ENCODE results near the gene AQP10.
"Not testable (repeated sequence)": the region's sequence is repeated elsewhere in the genome, so short reads cannot be mapped to it uniquely, and the experiment has no call there.

Gene AQP10

GRCh38 chr1:154324669-154325582, 4.0 kb downstream of the AQP10 start, which contains the start of gene ATP8B2:
TSS of gene ATP8B2 (plus strand) at chr1:154325525. CDS start at chr1:154328142, 2,617 bp downstream.
- DNase-seq: no peak

GRCh38 chr1:154325583-154326545, 5.0 kb downstream of the AQP10 start:
- DNase-seq: no peak

GRCh38 chr1:154326546-154327465, 5.9 kb downstream of the AQP10 start:
- DNase-seq: no peak

GRCh38 chr1:154327466-154328317, 6.8 kb downstream of the AQP10 start:
- no peak for DNase-seq

GRCh38 chr1:154328318-154329151, 7.6 kb downstream of the AQP10 start:
- no peak for DNase-seq

- no peak for DNase-seq
These were observed 8.2 kb downstream of the AQP10 start for GRCh38 chr1:154329152-154329521.

- no peak for DNase-seq
These were observed 8.7 kb downstream of the AQP10 start for GRCh38 chr1:154329551-154330131.

GRCh38 chr1:154330669-154331068, 9.8 kb downstream of the AQP10 start:
- DNase-seq: no peak

- no peak for DNase-seq
These were observed 13.5 kb downstream of the AQP10 start for GRCh38 chr1:154334079-154335024.

- no peak for DNase-seq
These were observed 14.3 kb downstream of the AQP10 start for GRCh38 chr1:154335025-154335714.

- no peak for DNase-seq
These were observed 16.5 kb downstream of the AQP10 start for GRCh38 chr1:154337253-154337894.

- no peak for DNase-seq
These were observed 18.0 kb downstream of the AQP10 start for GRCh38 chr1:154338875-154339274.

- DNase-seq: not testable (repeated sequence)
These were observed 20.5 kb downstream of the AQP10 start for GRCh38 chr1:154341366-154341765.

GRCh38 chr1:154342132-154342531, 21.2 kb downstream of the AQP10 start:
- no peak for DNase-seq

GRCh38 chr1:154342836-154343472, 22.1 kb downstream of the AQP10 start:
- DNase-seq: no peak

GRCh38 chr1:154344977-154345837, 24.3 kb downstream of the AQP10 start:
- no peak for DNase-seq
